GM19463 (cell line): ENCODE results near the gene RPS6KB1.
"Not testable (repeated sequence)": the region's sequence is repeated elsewhere in the genome, so short reads cannot be mapped to it uniquely, and the experiment has no call there.

ENCODE experiments used
- ATAC-seq: cut with Tn5 transposase; IDR thresholded peaks from one replicate; pipeline ENCODE4 v1.9.1; 2021; ENCODE audit warnings: mild to moderate bottlenecking, moderate library complexity; ENCODE audit not compliant: unreplicated experiment

RPS6KB1 gene

GRCh38 chr17:59870482-59870881 is 22.4 kb upstream of the RPS6KB1 start:
- no peak for ATAC-seq

DNA sequence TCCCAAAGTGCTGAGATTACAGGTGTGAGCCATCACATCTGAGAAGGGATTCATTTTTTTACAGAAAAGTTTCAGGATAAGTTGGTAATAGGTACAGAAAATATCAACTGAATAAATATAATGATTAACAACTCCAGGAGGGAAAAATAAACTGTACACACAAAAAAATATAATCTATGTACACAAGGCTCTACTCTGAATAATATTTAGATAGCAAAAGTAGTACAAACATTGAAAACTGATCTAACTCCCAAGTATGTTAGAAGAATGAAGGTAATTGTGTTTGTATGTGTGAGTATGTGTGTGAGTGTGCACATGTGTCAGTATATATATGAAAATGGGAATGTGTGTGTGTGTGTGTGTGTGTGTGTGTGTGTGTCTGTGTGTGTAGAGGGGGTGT is 20.6 kb upstream of the RPS6KB1 start:
- no peak for ATAC-seq

DNA sequence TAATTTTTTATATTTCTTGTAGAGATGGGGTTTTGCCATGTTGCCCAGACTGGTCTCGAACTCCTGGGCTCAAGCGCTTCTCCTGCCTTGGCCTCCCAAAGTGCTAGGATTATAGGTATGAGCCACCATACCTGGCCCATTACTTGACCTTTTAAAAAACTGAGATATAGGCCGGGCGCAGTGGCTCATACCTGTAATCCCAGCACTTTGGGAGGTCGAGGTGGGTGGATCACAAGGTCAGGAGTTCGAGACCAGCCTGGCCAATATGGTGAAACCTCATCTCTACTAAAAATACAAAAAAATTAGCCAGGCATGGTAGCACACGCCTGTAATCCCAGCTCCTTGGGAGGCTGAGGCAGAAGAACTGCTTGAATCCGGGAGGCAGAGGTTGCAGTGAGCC is 19.5 kb upstream of the RPS6KB1 start:
- ATAC-seq, result not testable (repeated sequence)

GRCh38 chr17:59874376-59874775 is 18.5 kb upstream of the RPS6KB1 start:
- no peak for ATAC-seq

DNA sequence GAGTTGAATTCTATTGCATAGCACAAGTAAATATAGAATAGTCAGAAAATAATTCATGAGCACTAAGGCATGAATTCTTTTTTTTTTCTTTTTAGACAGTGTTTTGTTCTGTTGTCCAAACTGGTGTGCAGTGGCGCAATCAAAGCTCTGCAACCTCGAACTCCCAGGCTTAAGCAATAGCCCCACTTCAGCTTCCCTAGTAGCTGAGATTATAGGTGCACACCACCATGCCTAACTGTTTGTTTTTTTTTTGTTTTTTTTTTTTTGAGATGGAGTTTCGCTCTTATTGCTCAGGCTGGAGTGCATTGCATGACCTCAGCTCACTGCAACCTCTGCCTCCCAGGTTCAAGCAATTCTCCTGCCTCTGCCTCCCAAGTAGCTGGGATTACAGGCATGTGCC is 16.8 kb upstream of the RPS6KB1 start:
- ATAC-seq, result no peak

GRCh38 chr17:59877965-59878364 is 15.0 kb upstream of the RPS6KB1 start:
- ATAC-seq, result no peak

DNA sequence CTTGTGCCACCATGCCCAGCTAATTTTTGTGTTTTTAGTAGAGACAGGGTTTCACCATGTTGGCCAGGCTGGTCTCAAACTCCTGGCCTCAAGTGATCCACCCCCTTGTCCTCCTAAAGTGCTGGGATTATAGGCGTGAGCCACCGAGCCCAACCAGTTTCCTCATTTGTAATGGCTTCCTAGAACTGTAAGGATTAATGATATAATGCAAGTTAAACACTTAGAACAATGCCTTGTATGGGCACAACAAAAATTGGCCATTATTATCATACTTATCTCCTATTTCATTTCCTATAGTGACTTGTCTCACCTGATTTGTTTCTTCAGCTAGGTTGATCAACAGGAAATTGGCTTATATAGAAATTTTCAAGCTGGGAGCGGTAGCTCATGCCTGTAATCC is 14.3 kb upstream of the RPS6KB1 start:
- ATAC-seq, result no peak

DNA sequence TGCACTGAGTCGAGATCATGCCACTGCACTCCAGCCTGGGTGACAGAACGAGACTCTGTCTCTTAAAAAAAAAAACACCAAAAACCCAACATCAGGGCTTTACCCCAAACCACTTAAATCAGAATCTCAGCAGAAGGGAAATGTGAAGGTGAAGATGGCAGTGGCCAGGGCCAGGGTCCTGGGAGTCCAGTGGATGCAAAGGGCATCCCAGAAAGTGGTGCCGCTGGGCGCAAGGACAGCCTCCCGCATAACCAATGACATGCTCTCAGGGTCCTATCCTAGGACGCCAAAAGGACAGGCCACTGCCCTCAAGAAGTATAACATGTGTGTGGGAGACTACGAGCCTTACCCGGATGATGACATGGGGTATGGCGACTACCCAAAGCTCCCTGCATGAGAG is 8.1 kb upstream of the RPS6KB1 start:
- ATAC-seq, result no peak

- no peak for ATAC-seq
Observed at GRCh38 chr17:59888145-59888750, 4.7 kb upstream of the RPS6KB1 start.

DNA sequence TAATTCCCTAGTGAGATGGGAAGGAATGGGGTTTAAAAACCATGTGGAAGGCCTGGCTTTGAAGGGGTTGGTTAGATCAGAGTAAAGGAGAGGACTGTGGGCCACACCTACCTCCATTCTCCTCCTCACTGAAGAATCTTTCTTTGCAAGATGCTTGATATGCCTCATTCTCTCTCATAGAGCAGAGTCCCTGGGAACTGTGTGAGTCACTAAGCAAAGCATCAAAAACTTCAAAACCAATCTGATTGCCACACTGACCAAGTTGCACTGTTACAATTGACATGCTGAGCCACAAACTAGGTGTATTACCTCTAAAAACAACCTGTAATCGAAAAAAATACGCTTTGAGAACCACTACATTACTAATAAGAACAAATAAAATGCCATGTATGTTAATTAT is 2.2 kb upstream of the RPS6KB1 start:
- ATAC-seq, result no peak

DNA sequence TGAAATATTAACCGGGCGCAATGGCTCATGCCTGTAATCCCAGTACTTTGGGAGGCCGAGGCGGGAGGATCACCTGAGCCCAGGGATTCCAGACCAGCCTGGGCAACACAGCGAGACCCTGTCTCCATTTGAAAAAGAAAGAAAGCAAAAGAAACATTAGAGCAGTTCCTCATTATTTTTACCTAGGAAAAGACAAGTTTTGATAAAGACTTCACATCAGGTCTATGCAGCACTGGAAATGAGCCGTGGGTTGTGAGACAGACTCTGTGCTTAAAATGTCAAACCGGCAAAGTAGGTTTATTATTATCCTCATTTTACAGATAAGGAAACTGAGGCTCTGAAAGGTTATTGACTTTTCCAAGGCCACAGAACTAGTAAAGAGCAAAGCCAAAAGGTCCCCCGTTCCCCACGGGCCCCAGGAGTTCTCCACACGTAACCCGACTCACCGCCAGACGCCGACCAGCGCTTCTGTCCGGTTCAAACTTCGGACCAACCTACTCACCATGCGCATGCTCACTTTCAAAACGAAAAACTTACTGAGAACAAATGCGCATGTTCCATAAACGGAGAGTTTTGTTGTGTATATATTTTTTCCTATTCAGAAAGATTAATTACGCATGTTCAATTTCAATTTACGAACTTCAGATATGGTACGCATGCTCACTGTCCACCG is 534 bp upstream of the RPS6KB1 start:
- ATAC-seq, result peak; percentile 46

DNA sequence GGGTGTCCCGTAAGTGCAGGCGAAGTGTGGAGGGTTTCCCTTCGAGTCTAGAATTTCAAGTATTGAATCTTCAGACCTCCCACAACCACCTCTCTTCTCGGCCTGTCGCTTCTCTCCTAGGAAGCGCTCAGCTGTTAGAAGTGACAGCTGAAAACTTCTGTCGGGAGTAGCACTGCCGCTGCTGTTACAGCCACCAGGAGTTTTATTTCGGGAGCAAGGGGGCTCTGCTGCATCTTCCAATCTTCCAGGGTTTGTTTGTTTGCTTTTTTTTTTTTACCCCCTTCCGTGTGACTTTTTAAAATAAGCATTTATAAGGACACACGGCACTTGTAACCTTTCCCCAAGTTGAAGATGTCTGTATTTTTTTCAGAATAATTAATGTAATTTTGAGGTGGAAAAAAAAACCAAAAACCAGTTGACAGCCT is 767 bp downstream of the RPS6KB1 start:
- no peak for ATAC-seq

GRCh38 chr17:59897090-59897489 is 4.2 kb downstream of the RPS6KB1 start:
- no peak for ATAC-seq

- ATAC-seq, result no peak
Observed at GRCh38 chr17:59899099-59899498, 6.2 kb downstream of the RPS6KB1 start.

DNA sequence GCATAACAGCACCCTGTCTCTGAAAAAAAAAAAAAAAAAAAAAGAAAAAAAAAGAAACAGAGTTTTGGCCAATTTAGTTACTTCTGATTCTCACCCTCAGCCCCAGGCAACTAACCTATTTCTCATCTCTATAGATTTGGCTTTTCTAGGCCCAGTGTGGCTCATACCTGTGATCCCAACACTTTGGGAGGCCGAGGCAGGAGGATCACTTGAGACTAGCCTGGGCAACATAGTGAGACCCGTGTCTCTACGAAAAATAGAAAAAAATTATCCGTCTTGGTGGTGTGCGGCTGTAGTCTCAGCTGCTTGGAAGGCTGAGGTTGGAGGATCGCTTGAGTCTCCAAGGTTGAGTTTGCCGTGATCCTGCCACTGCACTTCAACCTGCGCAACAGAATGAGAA is 8.7 kb downstream of the RPS6KB1 start:
- ATAC-seq, result no peak

DNA sequence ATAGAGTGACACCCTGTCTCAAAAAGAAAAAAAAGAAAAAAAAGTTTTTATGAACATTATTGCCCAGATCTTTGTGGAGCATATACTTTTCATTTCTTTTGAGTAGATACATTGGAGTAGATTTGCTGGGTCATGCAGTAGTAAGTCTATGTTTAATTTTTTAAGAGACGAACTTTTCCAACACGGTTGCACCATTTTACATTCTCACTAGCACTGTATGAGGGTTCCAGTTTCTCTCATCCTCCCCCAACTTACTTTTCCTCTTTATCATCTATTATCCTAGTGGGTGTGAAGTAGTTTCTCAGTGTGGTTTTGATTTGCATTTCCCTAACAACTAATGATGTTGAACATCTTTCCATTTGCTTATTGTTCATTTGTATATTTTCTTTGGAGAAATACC is 10.5 kb downstream of the RPS6KB1 start:
- no peak for ATAC-seq

DNA sequence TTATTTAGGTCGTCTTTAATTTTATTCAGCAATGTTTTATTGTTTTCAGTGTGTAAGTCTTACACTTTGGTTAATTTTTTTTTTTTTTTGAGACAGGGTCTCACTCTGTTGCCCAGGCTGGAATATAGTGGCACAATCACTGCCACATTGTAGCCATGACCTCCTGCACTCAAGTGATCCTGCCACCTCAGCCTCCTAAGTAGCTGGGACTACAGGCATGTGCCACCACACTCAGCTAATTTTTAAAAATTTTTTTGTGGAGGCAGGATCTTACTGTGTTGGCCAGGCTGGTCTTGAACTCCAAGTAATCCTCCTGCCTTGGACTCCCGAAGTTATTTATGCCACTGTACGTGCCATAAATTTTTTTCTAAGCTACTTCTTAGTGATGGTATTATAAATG is 14.5 kb downstream of the RPS6KB1 start:
- ATAC-seq, result no peak

DNA sequence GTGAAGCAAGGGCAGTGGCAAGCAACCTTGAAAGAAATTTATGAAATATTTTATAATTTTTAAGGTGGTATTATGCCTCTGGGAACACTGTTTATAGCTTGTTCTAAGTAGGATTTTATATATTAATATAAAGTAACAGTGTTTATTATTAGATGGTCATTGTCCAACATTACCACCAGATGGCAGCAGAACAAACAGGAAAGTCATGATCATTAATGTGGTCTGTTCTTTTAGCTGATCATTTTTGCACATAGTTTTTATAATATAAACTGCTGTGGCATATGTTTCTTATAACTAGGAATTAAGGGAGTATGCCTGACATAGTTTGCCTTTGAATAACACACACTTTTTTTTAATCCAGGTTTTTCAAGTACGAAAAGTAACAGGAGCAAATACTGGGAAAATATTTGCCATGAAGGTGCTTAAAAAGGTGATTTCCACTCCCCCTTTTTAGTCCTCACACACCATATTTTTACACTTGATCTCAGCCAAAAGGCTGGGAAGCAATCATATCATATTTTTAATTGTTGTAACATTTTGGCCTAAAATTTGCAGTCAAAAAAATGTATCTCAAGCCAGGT is 21.4 kb downstream of the RPS6KB1 start:
- no peak for ATAC-seq

DNA sequence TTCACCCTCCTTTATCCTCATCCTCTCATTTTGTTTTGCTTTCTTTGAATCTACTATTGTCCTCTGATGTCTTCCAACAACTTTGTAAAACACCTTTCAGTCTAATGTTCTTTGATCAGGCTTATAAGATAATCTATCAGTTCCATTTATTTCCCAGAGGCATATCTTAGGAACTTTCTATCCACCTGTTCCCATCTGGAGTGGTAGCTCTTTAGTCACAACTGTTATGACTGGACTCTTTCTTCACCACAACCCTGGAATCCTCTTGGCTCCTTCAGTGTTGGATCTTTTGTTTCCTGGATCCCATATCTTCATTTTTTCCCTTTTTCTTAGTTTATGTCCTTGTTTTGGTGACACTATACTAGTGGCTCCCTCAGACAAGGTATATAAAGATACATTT is 23.5 kb downstream of the RPS6KB1 start:
- ATAC-seq, result no peak

DNA sequence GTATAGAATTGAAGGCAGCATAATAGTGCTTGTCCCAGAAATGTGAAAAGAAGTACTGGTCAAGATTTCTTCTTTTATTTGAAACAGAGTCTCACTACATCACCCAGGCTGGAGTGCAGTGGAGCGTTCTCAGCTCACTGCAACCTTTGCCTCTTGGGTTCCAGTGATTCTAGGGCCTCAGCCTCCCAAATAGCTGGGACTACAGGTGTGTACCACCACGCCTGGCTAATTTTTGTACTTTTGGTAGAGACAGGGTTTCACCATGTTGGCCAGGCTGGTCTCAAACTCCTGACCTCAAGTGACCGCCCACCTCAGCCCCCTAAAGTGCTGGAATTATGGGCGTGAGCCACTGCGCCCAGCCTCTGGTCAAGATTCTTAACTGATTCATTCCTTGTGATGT is 27.7 kb downstream of the RPS6KB1 start:
- not testable (repeated sequence) for ATAC-seq

DNA sequence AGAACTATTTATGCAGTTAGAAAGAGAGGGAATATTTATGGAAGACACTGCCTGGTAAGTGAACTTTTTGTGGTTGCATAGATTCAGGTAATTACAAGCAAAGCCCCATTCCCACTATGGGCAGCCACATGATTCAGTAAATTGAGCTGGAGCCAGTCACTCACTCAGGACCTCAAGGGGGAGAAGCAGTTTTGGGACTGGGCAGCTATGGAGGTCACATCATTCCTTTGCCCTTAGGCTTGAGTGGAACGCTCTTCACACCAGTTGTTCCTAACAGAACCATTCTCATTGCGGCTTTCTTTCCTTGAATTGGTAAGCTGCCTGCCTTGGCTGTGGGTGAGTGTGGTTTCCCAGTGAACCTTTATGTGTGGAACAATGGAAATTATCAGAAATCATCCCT is 37.2 kb downstream of the RPS6KB1 start:
- not testable (repeated sequence) for ATAC-seq

DNA sequence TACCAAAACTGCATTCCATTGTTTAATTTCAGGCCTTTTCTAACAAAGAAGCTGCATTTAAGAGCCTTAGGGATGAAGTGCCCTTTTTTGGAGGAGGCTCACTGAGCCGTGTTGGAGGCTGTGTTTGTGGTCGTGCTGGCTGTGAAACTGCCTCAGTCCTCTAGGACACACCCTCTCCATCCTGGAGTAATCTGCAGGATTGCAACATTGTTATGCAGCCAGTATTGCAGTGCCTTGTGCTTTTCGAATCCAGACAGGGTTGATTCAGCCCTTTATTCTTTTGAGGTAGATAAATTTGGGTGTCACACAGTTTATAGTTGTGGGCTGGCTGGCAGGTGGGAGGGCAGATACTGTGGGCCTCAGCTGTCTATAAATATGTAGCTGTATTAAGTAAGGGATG is 37.8 kb downstream of the RPS6KB1 start:
- not testable (repeated sequence) for ATAC-seq

DNA sequence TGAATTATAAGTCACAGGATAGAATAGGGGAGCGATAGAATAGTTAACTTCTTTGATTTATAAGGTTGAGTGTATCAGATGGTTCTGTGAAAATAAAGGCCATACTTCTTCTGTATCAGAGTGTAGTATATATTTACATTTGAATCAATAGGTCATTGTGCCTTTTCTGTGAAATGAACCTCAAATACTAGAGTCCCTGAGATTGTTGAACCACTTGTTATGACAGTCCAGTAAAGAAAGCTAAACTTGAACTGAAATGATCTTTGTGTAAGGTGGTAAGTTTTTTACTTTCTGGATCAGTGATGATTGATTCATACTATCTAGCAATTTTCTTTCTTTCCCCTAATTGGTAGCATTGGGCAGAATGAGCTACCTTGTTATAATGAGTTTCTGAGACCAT is 40.4 kb downstream of the RPS6KB1 start:
- not testable (repeated sequence) for ATAC-seq
